Subcutaneous adipose tissue (tissue), 4 donors: ENCODE measurements around the gene CENPVL1. TPM values are rescaled to one million over a fixed set of nuclear protein-coding genes. Genes with fewer than 3 reads are reported as not detected.

Experiments
- CTCF ChIP-seq: fragments of 450-650 bp; IDR thresholded peaks from one replicate; pipeline ENCODE4 v1.5.1; 2016; ENCODE audit warnings: low read depth, mild to moderate bottlenecking, control low read depth, antibody characterized with exemption, moderate library complexity
- total RNA-seq, 4 donors: library from RNA; depleted of rRNA; stranded (reverse); fragments of >200 nt; gene quantifications; one replicate each; pipeline ENCODE4 v1.1.0, GENCODE V29; 2016

Gene CENPVL1
- total RNA-seq, 4 donors from 2014 or later = not detected

DNA sequence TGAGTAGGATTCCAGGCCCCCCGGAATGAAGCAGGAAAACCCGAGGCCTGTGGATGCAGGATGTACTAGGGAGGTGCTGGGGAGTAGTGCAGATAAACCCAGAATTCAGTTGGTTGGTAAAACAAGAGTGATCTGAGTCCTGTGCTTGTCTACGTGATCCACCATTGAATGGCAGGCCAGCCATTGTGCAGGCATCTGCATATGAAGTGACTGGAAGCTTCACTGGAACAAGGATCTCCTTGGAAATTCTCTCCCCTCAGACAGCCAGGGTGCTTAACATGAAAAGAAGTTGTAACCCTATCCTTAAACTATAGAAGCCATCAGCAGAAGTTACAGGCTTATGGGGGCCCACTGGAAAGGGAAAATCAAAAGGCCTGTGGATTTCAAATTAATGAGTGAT lies 32.3 kb downstream of the CENPVL1 start:
- TF ChIP-seq CTCF = no peak

DNA sequence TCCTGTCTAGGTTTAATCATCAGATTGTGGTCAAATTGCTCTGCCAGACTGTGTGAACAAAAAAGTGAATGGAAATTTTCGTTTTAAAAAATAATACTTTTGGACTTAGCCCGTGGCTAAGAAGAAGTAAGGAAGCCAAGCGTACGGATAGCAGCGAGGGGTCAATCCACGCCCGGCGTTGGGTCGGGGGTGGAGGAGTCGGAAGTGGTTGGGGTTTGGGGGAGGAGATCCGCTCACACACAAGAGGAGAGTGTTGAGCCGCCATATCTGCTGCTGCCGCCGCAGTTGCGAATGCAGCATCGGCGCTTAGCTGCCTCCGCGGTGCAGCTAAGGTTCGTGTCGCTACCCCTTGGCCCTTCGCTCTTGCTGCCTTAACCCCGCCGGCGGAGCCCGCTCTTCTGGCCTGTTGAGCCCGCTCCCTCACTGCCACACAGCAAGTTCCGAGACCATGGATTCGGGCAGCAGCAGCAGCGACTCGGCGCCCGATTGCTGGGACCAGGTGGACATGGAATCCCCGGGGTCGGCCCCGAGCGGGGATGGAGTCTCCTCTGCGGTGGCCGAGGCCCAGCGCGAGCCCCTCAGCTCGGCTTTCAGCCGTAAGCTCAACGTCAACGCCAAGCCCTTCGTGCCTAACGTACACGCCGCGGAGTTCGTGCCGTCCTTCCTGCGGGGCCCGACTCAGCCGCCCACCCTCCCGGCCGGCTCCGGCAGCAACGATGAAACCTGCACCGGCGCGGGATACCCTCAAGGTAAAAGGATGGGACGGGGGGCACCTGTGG lies 33.1 kb downstream of the CENPVL1 start, which contains the start of gene GSPT2:
GSPT2 (plus strand) TSS at position 264 of the 779 bp plus-strand sequence; CDS start at position 449, 185 bp downstream.
- TF ChIP-seq CTCF = no peak

GRCh38 chrX:51747671-51748070 lies 37.4 kb downstream of the CENPVL1 start:
- no peak for TF ChIP-seq CTCF

GRCh38 chrX:51759055-51759839 lies 48.9 kb downstream of the CENPVL1 start:
- TF ChIP-seq CTCF = no peak

GRCh38 chrX:51760657-51761056 lies 50.3 kb downstream of the CENPVL1 start:
- TF ChIP-seq CTCF = no peak

Other genes with a start within 250 kb of the CENPVL1 start
- 1 to 10 TPM in 2 of 4 donors, under 1 TPM in 1, not detected in 1; 0.82 to 2.7 (median 2.0) TPM for gene NUDT11, start 213.9 kb upstream of the CENPVL1 start, total RNA-seq
- gene CENPVL3, start 91.6 kb upstream of the CENPVL1 start, total RNA-seq = not detected
- not detected for gene CENPVL2, start 27.7 kb upstream of the CENPVL1 start, total RNA-seq
- 1 to 10 TPM; 2.6 to 5.9 (median 5.1) TPM for gene GSPT2, start 32.9 kb downstream of the CENPVL1 start, total RNA-seq
- gene MAGED1, start 183.1 kb downstream of the CENPVL1 start, total RNA-seq = 10 to 100 TPM; 21.4 to 39.0 (median 23.7) TPM